ENCODE measurements around the gene SPIC.

SPIC gene

GRCh38 chr12:101527682-101528081 lies 52.5 kb downstream of the SPIC start:
- no peak for DNase-seq (ENCODE audit: low spot score)
- TF ChIP-seq CTCF (IDR thresholded peaks at IDR 0.05; ENCODE audit: extremely low read depth, missing control alignments): no peak

- no peak for TF ChIP-seq CTCF (IDR thresholded peaks at IDR 0.05; ENCODE audit: extremely low read depth, missing control alignments)
- DNase-seq (ENCODE audit: low spot score): no peak
These were observed 61.0 kb downstream of the SPIC start for GRCh38 chr12:101536069-101536674.

All from GM20000 (cell line).